NCI-H345 (cell line): Measurements from ENCODE around the gene RNF103.
"Not testable (repeated sequence)": the region's sequence is repeated elsewhere in the genome, so short reads cannot be mapped to it uniquely, and the experiment has no call there.

ENCODE experiments used
- DNase-seq: peaks from one replicate; lab custom pipeline; 2025; lab: John Stamatoyannopoulos, UW

Gene RNF103

DNA sequence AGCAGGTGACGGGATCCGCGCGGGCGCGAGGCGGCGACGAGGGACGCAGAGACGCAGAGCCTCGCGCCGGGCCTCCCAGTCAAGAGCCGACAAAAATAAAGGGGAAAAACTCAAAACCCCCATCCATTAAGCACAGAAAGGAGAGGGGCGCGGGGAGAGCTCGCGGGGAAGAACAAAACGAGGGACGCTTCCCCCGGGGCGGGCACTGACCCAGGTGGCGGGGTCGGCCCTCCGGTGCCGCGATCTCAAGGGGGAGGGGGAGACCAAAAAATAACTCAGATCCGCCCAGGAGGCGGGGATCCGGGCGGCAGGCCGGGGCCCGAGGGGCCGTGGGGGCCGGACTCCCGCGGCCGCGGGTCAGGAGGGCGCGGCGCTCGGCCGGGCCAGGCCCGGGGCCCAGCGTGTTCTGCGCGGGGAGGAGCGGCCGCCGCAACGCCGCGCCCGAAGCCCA is 597 bp downstream of the RNF103 start:
- DNase-seq: peak; percentile 45

DNA sequence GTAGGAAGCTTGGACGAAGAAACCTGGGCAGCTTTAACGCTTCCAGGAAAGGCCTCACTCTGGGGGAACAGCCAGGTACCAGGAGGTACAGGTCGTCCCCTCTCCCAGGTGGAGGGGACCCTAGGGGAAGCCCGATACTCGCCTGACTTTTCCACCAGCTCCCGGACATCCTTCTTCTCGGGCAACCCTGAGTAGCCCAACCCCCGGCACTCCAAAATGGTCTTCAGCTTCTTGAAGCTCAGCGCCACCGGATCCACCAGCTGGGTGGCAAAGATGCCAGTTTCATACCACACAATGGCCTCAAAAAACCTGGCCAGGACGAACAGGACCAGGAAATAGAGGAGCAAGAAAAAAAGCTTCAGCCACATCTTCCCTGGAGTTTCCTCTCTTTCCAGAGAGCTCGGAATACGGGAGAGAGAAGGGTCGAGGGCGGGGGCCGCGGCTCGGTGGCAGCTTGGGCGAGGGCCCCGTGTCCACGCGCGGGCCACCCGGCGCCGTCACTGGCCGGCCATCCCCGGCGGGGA is 1.1 kb downstream of the RNF103 start:
- peak; percentile 32 for DNase-seq

DNA sequence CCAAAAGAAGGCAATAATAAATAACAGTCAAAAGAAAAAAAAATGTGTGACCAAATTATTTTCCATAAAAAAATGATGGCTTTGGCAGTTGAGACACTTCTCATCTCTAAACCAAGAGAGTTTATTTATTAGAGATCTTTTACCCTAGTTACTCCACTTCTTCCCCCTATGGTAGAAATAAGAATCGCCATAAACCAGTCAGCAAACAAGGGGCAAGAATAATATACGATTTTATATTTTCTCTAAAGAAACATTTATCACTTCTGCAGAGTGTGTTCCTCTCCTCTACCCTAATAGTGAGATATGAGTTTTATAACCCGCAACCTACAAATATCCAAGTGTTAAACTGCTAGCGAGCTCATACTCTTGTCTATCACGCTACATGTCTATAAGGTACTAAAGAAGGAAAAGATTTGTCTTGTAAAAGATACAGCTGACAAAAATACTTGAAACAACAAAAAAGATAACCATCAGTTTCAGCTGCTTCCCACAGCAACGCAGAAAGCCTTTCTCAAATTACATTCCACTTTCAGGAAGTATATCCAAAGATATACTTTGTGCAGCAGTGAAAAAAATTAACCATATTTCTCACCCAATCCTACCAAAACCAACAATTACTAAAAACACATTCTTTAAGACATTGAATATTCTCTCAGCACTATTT is 2.3 kb downstream of the RNF103 start:
- DNase-seq: no peak

DNA sequence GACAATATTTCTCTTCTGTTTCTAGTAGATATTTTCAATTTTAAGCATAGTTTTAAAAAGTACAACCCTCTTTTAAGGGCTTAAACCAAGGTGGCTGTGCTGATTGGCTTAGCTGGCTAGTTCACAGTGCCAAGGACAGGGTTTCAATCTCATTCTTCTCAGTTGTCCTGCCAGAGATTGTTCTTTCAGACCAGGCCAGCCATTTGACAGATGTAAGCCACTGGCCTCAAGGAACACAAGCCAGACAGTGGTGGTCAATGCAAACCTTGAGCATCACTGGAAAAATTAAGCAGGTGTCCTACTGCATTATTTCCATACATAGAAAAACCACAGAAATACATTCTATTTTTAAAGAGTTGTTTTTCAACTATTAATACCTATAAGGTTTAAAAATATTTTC is 5.9 kb downstream of the RNF103 start:
- DNase-seq: no peak

DNA sequence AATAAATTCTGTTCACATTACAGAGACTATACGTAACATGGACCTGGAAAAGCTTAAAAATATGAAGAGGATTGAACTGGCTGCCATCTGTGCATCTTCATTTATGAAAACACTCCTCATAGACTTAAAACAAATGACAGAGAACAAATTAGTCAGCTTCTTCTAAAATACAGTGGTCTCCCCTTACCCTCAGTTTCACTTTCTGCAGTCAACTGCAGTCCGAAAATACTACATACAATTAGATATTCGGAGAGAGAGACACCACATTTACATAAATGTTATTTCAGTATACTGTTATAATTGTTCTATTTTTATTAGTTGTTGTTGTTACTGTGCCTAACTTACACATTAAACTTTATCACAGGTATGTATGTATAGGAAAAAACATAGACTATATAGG is 6.5 kb downstream of the RNF103 start:
- no peak for DNase-seq

DNA sequence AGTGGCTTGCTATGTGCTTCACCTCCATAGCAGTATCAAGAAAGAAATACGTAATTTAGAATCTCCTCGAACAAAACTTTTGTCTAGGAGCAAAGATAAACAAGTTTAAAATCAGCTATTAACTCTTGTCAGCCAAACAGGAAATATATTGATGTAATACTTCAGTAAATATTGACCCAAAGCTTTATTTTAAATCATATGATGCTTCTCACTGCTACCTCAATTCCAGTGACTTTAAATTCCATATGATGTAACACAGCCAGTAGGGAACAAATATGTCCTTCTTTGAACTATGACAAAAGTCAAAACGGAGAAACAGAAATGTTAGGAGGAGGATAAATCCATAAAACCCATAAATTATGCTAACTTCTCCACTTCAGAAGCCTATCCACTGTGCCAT is 7.2 kb downstream of the RNF103 start:
- DNase-seq: no peak

DNA sequence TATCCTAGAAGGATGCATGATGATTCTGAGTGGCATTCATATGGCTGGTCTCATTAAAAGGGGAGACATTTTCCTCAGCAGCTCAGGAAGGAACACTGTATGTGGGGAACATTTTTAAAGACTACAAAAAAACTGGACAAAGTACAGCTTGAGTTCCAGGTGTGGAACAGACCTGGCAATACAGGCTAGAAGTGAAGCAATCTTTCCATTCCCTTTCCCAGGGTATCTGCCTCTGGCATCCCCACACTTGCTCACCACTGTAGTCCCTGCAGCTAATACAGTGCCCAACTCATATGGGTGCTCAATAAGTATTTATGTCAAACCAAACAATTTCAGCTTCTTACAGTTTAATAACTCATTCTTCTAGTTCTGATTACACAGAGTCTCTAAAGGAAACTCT is 8.1 kb downstream of the RNF103 start:
- DNase-seq: no peak

DNA sequence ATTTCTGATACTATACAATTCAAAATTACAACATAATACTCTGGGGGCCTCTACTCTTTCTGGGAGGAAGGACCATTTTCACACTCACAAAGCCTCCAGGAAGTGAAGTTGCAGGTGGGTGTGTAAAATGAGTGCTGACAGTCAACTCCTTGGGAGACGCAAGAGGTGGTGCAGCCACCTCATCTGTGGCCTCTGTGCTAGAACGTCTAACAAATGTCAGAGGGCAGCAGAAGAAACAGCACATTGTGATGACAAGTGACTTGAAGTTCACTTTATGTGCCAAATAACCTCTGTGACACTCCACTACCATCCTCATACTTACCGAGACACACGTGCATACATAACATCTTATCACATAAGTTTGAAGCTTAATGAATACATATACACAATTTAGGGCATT is 10.2 kb downstream of the RNF103 start:
- no peak for DNase-seq

DNA sequence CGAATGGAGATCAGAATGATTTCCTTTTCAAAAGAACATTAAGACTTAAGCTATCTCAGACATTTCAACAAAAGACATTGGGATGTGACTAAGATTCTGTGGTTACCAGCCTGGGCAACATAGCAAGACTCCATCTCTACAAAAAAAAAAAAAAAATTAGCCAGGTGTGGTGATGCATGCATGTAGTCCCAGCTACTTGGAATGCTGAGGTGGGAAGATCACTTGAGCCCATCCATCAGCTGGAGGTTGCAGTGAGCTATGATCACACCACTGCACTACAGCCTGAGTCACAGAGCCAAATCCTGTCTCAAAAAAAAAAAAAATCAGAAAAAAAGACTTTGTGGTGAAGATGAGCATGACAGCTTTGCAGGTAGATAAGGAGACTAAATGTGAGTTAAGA is 12.8 kb downstream of the RNF103 start:
- no peak for DNase-seq

DNA sequence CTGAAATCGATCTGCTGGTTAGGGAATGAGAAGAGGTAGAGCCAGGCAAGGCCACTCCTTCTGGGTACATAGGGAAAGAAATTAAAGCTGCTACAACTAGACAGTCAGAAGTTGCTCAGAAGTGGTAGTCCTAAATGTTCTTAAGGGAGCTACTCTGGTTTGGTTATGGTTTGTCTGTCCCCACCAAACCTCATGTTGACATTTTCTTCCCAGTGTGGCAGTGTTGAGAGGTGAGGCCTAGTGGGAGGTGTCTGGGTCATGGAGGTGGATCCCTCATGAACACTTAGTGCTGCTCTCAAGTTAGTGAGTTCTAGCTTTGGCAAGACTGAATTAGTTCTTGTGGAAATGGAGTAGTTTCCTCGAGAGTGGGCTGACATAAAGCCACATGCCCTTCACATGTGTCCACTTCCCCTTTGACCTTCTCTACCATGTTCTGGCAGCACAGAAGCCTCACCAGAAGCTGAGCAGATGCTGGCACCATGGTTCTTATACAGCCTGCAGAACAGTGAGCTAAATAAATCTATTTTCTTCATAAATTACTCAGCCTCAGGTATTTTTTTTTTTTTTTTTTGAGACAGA is 14.7 kb downstream of the RNF103 start:
- no peak for DNase-seq

DNA sequence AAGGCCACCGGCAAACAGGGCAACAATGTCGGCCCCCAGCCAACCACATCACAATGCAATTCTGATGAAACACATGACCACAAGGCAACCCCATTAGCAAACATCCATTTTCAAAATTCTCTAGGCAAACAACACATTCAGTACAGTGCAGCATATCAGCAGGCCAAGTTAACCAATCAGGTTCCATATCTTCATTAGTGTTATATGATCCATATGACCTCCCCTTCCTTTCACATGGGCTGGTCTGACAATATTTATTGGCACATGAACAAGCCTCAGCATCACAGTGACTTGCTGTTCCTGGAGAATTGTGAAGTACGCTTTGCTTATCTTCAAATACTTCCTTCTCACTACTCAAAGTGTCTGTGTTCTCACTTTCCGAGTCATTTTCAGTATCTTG is 19.8 kb downstream of the RNF103 start:
- DNase-seq: no peak

DNA sequence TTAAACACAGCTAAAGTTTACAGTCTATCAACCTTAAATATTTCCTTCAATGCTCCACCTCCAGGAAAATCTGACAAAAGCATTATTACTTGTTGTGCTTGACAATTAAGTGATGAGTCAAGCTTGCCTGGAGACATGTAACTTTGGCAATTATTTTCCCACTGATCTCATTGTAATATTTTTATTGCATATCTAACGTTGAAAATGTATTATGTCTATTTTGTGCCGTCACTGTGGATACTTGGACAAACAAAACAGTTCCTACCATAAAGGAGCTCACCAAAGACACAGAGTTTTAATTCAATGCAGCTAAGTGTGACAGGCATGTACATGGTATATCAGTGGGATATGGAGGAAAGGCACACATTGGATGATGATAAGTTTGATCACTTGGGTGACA is 24.7 kb downstream of the RNF103 start:
- no peak for DNase-seq

DNA sequence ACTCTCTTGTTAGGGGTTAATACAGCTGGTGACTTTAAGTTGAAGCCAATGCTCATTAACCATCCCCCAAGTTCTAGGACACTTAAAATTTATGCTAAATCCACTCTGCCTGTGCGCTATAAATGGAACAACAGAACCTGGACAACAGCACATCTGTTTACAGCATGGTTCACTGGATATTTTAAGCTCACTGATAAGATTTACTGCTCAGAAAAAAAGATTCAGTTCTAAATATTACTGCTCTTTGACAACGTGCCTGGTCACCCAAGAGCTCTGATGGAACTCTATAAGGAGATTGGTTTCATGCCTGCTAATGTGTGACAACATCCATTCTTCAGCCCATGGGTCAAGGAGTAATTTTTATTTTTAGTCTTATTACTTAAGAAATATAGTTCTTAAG is 27.5 kb downstream of the RNF103 start:
- no peak for DNase-seq

DNA sequence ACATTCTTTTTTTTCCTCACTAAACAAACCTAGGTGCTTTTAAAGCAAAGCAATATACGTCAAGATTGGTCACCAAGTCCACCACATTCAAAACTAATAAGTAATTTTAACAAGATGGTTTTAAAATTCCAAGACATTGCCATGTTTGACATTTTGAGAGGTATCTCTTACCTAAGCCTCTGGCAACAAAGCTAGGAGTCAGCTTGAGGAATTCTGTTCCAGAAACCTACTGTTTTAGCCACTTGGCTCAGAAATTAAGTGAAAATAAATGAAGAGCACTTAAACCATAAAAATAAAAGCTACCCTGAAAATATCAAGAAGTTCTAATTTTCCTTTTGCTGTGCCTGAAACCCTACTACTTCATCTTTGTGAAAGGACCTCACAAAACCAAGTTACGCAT is 30.4 kb downstream of the RNF103 start:
- no peak for DNase-seq

DNA sequence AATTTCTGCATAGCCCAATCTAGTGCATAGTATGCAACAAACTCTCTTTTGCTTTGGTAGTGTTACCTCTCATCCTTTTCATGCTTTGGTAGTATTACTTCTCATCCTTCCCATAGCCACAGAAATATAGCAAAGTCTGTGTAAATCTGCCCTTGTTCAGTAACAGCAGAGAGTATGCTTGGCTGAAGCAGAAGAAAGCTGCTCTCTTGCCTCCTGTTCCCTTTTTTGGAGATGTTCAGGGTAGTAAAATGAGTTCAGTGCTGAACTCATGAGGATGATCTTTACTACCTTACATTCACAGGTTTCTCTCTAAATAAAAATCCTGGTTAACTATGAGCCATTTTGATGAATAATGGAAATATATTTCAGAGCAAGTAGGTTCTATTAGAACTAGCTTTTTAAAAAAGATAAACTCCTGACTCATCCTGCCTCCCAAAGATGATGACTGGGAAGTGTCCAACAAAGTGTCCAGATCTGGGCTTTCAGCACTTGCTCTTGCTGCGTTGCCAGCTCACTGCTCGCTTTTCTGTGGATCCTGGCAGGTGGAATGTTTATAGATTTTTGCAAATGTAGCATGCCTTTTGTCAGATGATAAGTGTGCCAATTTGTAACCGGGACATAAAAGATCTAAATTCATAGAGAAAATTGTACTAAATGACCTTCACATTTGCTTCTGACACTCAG is 31.0 kb downstream of the RNF103 start:
- DNase-seq: no peak

DNA sequence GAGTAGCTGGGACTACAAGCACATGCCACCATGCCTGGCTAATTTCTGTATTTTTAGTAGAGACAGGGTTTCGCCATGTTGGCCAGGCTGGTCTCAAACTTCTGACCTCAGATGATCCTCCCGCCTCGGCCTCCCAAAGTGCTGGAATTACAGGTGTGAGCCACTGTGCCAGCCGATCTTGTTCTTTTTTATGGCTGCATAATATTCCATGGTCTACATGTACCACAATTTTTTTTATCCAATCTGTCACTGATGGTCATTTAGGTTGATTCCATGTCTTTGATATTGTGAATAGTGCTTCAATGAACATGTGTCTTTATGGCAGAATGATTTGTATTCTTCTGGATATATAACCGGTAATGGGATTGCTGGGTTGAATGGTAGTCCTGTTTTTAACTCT is 34.0 kb downstream of the RNF103 start:
- DNase-seq: not testable (repeated sequence)

DNA sequence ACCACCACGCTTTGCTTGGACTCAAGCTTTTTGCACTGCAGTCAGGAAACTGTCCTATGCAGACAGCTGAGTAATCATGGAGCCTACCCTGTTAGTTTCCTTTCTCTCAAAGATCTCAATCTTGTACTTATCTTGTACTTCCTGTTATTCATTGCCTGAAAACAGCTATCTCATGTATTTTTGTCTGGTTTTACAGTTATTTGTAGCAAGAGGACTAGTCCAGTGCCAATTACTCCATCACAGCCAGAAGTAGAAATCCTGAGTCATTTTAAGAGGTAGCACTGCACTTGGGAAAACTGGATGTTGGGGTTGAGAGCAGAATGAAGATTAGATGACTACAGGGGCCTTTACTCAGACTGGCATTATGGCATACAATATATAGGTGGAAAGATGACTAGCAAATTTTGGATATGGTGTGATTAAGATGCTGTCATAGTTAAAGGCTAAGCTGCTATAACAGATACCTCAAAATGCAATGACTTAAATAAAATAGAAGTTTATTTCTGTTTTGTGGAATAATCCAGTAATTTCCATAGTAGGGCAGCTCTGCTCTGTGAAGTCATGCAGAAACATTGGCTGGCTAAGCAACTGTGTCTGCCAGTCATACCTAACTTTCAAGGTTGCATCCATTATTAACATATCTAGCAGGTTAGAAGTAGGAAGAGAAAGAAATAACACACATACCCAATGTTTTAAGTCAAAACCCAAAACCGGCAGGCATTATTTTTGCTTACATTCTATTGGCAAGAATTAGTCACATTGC is 39.3 kb downstream of the RNF103 start:
- DNase-seq: no peak

DNA sequence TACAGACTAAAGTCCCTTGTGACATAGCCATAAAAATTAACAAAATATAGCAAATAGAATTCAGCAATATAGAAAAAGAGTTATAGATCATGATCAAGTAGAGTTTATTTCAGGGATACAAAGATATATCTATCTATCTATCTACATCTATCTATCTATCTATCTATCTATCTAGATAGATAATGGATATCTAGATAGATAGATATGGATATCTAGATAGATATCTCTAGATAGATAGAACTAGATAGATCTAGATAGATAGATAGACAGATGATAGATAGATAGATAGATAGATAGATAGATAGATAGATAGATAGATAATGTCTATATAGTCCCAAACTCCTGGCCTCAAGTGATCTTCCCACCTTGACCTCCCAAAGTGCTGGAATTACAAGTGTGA is 43.1 kb downstream of the RNF103 start:
- no peak for DNase-seq

DNA sequence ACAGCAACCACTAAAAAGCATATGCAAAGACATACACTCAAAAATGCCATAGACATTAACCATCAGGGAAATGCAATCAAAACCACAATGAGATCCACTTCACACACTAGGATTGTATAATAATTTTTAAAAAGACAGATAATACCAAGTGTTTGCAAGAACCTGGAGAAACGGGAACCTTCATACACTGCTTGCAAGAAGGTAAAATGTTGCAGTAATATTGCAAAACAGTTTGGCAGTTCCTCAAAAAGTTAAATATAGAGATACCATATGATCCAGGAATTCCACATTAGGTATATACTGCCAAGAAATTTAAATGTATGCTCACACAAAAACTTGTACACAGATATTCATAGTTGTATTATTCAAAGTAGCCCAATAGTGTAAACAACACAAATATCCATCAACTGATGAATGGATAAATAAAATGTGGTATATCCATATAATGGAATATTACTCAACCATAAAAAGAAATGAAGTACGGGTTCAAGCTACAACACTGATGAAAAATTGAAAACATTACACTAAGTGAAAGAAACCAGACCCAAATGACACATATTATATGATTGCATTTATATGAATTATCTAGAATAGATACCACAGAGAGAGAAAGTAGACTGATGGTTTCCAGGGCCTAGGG is 45.7 kb downstream of the RNF103 start:
- DNase-seq: no peak

DNA sequence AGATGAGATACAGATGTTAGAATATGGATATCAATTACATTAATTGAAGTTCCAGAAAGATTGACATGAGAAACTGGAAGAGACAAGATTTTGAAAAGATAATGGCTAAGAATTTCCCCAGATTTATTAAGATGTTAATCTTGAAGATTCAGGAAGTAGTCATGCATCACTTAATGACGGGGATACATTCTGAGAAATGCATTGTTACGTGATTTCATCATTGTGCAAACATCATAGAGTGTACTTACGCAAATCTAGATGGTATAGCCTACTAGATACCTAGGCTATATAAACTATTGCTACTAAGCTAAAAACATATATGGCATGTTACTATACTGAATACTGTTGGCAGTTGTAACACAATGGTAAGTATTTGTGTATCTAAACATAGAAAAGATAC is 53.6 kb downstream of the RNF103 start:
- no peak for DNase-seq

DNA sequence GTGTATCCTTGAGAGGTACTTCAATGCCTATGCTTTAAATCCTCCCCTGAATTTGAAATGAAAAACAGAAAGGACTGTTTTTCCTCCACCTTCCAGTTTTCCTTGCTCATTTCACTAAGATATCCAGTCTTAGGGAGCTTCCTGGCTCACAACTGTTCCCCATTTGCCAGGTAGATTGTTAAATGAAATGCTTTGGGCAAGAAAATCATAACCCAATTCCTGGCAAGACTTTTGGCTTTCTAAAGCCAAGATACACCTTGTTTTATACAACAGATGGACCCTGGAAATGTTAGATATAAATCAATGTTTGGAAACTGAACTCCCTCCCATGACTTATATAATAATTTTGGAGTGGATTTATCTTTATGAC is 56.9 kb downstream of the RNF103 start:
- DNase-seq: no peak

DNA sequence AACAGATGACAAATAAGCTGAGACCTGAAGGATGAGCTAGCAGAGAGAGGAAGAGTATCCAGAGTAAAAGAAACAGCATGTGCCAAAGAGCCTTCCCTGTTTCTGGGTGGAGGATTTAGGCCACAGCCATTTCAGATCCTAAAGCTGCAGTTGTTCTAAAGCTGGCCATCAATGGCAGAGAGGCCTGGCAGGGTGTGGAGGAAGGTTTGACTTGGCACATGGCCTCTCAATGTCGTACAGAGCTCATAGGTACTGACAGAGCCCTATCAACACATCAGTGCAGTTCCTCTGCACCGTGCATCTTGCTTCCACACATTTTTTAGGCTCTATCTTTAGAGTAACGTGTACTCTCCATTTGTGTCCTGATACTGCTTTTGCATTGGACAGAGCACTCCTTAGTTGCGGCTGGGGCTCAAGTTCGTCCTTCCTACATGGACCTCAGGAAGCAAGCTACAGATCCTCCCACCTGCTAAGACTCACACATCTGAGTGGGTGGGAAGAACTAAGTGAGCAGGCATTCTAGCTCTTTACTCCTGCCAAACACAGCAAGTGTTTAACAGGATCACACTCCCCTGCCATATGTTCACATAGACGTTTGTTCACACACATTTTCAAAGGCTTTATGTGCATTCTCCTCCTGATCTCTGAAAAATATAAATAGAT is 57.4 kb downstream of the RNF103 start:
- DNase-seq: no peak
